Activated CD8-positive, alpha-beta memory T cell treated with anti-CD3 and anti-CD28 coated beads for 36 hours (primary cell): Measurements from ENCODE around the gene CORT. TPM values are rescaled to one million over a fixed set of nuclear protein-coding genes. Genes with fewer than 3 reads are reported as not detected.
"Not testable (repeated sequence)": the region's sequence is repeated elsewhere in the genome, so short reads cannot be mapped to it uniquely, and the experiment has no call there.

Source experiments
- CTCF ChIA-PET: fragments of 350-600 bp; sonication (Branson Sonifier 250); formaldehyde crosslinking; loops from one replicate; lab custom pipeline; 2021; ENCODE audit warnings: antibody characterized with exemption; lab: Charles Lee
- POLR2A ChIA-PET: fragments of 350-600 bp; sonication (Branson Sonifier 250); formaldehyde crosslinking; loops from one replicate; lab custom pipeline; 2021; ENCODE audit warnings: antibody characterized with exemption; lab: Charles Lee
- total RNA-seq, 2 experiments: library from RNA; stranded (reverse); gene quantifications; one replicate each; pipeline ENCODE4 v1.2.3, GENCODE V29; 2021

The CORT gene
- under 1 TPM; 0.23 to 0.46 TPM for total RNA-seq

DNA sequence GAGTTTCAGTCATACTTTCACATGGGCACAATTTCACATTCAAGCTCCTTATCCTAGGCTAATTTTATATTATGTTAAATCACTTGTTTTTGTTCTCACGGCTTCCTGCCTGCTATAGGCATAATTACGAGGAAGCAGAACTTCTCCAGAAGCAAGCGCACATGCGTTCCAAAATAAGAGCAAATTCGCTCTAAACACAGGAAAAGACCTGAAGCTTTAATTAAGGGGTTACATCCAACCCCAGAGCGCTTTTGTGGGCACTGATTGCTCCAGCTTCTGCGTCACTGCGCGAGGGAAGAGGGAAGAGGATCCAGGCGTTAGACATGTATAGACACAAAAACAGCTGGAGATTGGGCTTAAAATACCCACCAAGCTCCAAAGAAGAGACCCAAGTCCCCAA, at the start of gene CORT:
Gene CORT, plus strand, starts transcription at position 281 of the 400 bp plus-strand sequence. CDS start 193 bp downstream, outside the sequence.
- CTCF ChIA-PET: no interaction called here
- POLR2A ChIA-PET: interaction anchor here (0.9 kb wide), 1 partner anchor 14 kb away, joined by 3 read pairs; no protein-coding TSS in a partner anchor

- ChIA-PET CTCF (interaction anchor here (0.8 to 1.6 kb wide), 3 partner anchors 24 to 191 kb away, joined by 3 to 4 read pairs (median 3); partner anchors contain the start of genes CENPS and KIF1B), POLR2A (no interaction called here)
These were observed 48.5 kb upstream of the CORT start for GRCh38 chr1:10401281-10401680.

DNA sequence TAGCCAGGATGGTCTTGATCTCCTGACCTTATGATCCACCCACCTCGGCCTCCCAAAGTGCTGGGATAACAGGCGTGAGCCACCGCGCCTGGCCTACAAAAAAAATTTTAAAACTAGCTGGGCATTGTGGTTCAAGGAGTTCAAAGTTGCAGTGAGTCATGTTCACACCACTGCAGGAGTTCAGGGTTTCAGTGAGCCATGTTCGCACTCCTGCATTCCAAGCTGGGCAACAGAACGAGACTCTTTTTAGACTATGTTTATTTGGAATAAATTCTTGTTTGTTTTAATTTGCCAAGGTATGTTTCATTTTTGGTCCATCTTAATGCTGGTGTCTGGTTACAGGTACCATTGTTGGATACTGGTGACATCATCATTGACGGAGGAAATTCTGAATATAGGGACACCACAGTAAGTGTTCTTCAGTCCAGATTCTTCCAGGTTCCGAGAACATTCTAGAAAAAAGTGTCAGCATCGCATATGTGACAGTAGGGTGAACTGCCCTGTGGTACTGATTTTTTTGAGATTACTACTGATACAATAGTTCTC, 47.0 kb upstream of the CORT start:
- CTCF ChIA-PET: interaction anchor here (0.7 kb wide), 1 partner anchor 190 kb away, joined by 3 read pairs; no protein-coding TSS in a partner anchor
- POLR2A ChIA-PET: no interaction called here

GRCh38 chr1:10407201-10407600, 42.6 kb upstream of the CORT start:
- ChIA-PET CTCF (interaction anchor here (1.0 kb wide), 1 partner anchor 9 kb away, joined by 3 read pairs; no protein-coding TSS in a partner anchor), POLR2A (no interaction called here)

DNA sequence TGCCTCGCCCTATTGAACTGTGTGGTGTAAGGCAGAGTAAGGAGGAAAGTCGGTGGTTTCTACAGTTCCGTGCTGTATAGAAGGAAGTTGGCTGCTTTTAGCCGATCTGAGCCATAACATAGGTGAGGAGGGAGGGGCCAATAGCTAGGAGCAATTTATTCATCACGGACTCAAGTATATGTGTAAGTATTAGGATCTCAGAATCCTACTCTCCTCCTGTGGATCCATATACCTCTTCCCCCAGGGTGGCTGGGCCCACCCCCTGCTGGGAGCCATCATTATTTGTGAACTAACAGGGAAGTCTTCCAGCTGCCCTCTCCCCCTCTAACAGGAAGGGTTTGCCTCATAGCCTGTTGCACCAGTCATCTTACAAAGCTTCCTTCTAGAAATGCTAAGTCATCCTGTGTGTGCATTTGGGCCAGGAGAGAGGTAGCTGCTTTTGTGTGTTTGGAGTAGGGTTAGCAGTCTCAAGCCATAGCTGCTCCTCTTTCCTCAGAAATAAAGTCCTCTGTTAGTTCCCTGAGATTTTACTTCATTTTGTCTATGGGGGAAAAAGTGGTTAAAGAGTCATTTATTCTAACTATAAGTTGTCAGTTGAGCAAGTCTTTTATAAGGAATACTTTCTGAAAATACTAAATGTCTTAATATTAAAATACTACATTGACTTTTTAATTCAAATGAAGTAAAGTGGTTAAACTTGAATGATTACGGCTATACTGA, 34.5 kb upstream of the CORT start:
- POLR2A ChIA-PET: no interaction called here
- CTCF ChIA-PET: interaction anchor here (0.5 to 0.6 kb wide), 2 partner anchors 50 to 227 kb away, joined by 3 to 4 read pairs; no protein-coding TSS in a partner anchor

DNA sequence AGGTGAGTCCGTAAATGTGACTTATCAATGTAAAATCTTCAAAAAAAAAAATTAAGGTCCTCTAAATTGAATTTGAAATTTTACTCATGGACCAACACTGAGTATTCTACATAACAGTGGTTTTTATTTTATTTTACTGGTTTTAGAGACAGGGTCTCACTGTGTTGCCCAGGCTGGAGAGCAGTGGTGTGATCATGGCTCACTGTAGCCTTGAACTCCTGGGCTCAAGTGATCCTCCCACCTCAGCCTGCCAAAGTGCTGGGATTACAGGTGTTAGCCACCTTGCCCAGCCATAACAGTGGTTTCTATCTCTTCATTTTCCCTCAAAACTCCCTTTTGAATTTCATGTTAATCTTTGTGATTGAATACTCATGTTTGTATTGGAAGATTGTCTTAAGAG, 33.9 kb upstream of the CORT start:
- CTCF ChIA-PET: interaction anchor here (0.6 kb wide), 1 partner anchor 51 kb away, joined by 4 read pairs; no protein-coding TSS in a partner anchor

DNA sequence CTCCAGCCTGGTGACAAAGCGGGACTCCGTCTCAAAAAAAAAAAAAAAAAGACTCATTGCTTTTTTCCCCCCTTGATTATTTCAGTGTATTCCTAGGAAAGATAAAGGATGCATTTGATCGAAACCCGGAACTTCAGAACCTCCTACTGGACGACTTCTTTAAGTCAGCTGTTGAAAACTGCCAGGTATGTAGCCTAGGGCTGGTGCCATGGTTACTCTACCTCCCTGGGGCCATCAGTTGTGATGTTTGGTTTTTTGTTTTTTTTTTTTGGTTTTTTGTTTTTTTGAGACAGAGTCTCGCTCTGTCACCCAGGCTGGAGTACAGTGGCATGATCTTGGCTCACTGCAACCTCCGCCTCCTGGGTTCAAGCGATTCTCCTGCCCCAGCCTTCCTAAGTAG, 31.1 kb upstream of the CORT start:
- POLR2A ChIA-PET: interaction anchor here (0.7 kb wide), 1 partner anchor 1175 kb away, joined by 3 read pairs; no protein-coding TSS in a partner anchor
- CTCF ChIA-PET: not testable (repeated sequence)

More for the DNA sequence above, 33.9 kb upstream of the CORT start:
- POLR2A ChIA-PET: not testable (repeated sequence)

- CTCF ChIA-PET: no interaction called here
- POLR2A ChIA-PET: no interaction called here
These were observed 30.5 kb upstream of the CORT start for GRCh38 chr1:10419351-10419750.

DNA sequence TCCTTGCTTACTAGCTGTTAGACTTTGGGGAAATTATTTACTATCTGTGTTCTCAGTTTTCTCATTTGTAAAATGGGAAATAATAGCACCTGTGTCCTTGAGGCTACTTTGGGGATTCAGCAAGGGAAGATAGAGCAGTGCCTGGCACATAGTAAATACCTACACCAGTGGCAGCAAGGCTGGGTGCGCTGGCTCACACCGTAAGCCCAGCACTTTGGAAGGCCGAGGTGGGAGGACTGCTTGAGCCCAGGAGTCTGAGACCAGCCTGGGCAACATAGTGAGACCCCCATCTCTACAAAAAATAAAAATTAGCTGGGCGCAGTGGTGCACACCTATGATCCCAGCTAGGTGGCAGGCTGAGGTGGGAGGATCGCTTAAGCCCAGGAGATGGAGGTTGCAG, 28.2 kb upstream of the CORT start:
- CTCF ChIA-PET: no interaction called here
- POLR2A ChIA-PET: no interaction called here

DNA sequence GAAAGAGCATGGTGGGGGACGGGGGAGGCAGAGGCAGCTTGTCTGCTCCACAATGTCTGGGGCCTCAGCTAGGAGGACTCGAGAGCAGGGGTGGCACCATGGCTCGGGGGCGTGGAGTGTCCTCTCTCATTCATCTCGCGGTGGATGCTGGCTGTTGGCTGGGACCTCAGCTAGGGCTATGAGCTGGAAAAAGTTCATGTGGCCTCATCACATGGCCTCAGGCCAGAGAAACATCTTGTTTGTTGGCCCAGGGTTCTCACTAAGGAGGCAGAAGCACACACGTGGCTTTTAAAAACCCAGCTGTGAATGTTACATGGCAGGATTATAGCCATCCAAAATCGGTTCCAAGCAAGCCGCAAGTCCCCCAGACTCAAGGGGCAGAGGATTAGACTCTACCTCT, 25.8 kb upstream of the CORT start:
- ChIA-PET CTCF (no interaction called here), POLR2A (no interaction called here)

DNA sequence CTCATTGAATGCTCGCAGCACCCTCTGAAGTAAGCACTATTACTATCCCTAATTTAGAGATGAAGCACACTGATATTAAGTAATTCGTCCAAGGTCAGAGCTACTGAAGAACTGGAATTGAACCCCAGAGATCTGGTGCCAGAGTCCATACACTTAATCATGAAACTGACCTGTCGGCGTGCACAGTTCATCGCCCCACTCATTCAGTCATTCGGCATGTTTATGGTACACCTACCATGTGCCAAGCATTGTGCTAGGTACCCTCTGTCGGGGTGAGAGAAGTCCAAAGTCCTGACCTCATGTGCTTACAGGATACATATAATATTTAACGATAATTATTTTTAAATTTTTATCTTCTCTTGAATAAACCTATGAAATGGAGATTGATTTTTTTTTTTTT, 25.2 kb upstream of the CORT start:
- POLR2A ChIA-PET: no interaction called here
- CTCF ChIA-PET: no interaction called here

GRCh38 chr1:10425826-10426534, 23.9 kb upstream of the CORT start:
- CTCF ChIA-PET: interaction anchor here (1.0 kb wide), 1 partner anchor 18 kb away, joined by 3 read pairs; no protein-coding TSS in a partner anchor
- POLR2A ChIA-PET: not testable (repeated sequence)

GRCh38 chr1:10426535-10426848, 23.3 kb upstream of the CORT start:
- CTCF ChIA-PET: not testable (repeated sequence)

DNA sequence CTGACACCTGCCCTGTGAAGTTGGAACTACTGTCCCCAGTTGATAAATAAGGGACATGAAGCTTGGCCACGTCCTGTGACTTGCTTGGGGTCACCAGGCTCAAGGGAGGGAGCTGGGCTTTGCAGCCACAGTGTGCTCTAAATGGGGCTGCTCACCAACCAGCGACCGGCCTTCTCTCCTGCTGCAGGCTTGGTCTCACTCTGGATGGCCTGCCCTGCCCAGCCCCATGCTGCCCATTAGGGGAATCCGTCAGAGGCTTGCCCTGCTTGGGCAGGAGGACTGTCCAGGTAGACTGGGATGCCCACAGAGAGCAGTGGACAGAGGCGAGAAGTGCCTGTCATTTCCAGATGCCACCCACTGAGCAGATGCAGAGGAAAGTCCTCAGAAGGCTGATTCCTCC, 20.8 kb upstream of the CORT start:
- ChIA-PET CTCF (interaction anchor here (0.6 to 3.9 kb wide), 6 partner anchors 8 to 478 kb away, joined by 3 to 27 read pairs (median 4); no protein-coding TSS in a partner anchor), POLR2A (no interaction called here)

More at GRCh38 chr1:10426535-10426848, 23.3 kb upstream of the CORT start:
- POLR2A ChIA-PET: not testable (repeated sequence)

DNA sequence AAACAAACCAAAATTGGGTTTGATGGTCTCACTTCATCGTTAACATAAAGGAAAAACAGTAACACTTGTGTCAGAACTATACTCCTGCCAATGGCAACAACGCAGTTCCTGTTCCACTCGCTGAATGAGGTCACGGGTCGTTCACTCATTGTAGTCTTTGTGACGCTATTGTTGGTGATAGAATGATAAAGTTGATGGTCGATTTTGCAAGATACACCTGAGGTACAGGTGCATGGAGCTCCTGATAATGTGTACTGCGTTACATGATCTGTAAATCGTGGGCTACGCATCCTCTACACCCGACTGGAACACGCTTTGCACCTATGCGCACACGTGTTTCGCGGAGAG, 20.0 kb upstream of the CORT start:
- CTCF ChIA-PET: interaction anchor here (0.5 to 3.9 kb wide), 11 partner anchors 15 to 519 kb away, joined by 3 to 27 read pairs (median 4); no protein-coding TSS in a partner anchor
- POLR2A ChIA-PET: interaction anchor here (0.6 to 1.1 kb wide), 4 partner anchors 30 to 516 kb away, joined by 3 to 4 read pairs (median 3); no protein-coding TSS in a partner anchor

GRCh38 chr1:10430216-10431069, 19.4 kb upstream of the CORT start, which contains the start of gene CENPS:
CENPS (plus strand) TSS chr1:10430433; CDS start chr1:10430518, 85 bp downstream.
- CTCF ChIA-PET: interaction anchor here (0.8 to 3.9 kb wide), 17 partner anchors 14 to 553 kb away, joined by 3 to 27 read pairs (median 3); partner anchors contain the start of genes PGD and UBE4B
- POLR2A ChIA-PET: interaction anchor here (0.5 to 1.1 kb wide), 4 partner anchors 31 to 775 kb away, joined by 3 to 4 read pairs (median 3); no protein-coding TSS in a partner anchor

DNA sequence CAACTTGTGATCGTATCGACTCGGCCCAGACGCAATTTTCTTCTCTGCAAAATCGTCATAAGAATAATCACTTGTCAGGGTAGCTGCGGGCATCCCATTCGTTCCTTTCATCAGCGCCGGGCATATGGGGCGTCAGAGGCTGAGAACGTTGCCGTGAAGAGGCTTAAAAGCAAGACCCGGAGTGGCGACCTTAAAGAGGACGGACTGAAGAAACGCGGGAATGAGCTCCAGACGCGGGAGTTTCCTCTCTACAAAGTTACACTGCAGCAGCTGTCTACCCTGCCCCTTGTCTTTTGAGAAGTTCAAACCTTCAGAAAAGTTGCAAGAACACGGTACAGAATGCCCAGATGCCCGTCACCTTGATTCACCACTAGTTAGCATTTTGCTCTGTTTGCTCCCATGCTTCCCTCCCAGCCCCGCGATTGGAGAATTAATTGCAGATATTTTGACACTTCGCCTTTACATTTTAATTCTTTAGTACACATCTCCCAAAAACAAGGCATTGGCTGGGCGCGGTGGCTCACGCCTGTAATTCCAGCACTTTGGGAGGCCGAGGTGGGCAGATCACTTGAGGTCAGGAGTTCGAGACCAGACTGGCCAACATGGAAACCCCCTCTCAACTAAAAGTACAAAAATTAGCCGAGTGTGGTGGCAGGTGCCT, 18.6 kb upstream of the CORT start:
- ChIA-PET CTCF (interaction anchor here (0.8 to 3.9 kb wide), 13 partner anchors 11 to 554 kb away, joined by 3 to 27 read pairs (median 3); partner anchors contain the start of genes PGD and UBE4B), POLR2A (no interaction called here)
